H1 (cell line): Measurements from ENCODE around the gene TMIGD2. TPM values are rescaled to one million over a fixed set of nuclear protein-coding genes. Genes with fewer than 3 reads are reported as not detected.

ENCODE experiments used
- CTCF ChIA-PET: fragments of 300-600 bp; sonication (Branson Sonifier 250); formaldehyde crosslinking; loops from one replicate; lab custom pipeline; 2021; ENCODE audit not compliant: partially characterized antibody; lab: Charles Lee
- POLR2A ChIA-PET: fragments of 300-600 bp; sonication (Branson Sonifier 250); formaldehyde crosslinking; loops from one replicate; lab custom pipeline; 2021; ENCODE audit warnings: inconsistent platforms; ENCODE audit not compliant: partially characterized antibody; lab: Charles Lee
- DNase-seq, 2 experiments: peaks; one replicate each; pipeline versions ENCODE4 v3.0.0 to v3.0.0-alpha.2; 2010 to 2022; ENCODE audit warnings: low spot score in 2 of 2, low read depth in 1 of 2, mixed read lengths in 1 of 2
- FAIRE-seq: peaks from 2 replicates; lab custom pipeline; 2011; peaks lifted over from hg19 to GRCh38; lab: Jason Lieb, UNC
- H2AFZ ChIP-seq: 2 replicates; pipeline ENCODE4 v1.8.1; 2012; ENCODE audit warnings: low read length, inconsistent platforms
- H2AK5ac ChIP-seq: 2 replicates; pipeline ENCODE4 v1.6.1; 2013; ENCODE audit warnings: low read depth, low read length
- H2BK120ac ChIP-seq: replicated peaks from 2 replicates; pipeline ENCODE3; 2013; ENCODE audit warnings: low read depth, low read length, inconsistent platforms
- H2BK12ac ChIP-seq: 2 replicates; pipeline ENCODE4 v1.6.1; 2013; ENCODE audit warnings: low read depth, low read length
- H2BK15ac ChIP-seq: 2 replicates; pipeline ENCODE4 v1.6.1; 2013; ENCODE audit warnings: low read length
- H2BK20ac ChIP-seq: 2 replicates; pipeline ENCODE4 v1.6.1; 2013; ENCODE audit warnings: low read length
- H2BK5ac ChIP-seq: 2 replicates; pipeline ENCODE4 v1.6.1; 2013; ENCODE audit warnings: low read depth, low read length
- H3K14ac ChIP-seq: 2 replicates; pipeline ENCODE4 v1.6.1; 2013; ENCODE audit warnings: inconsistent platforms; ENCODE audit not compliant: insufficient read length
- H3K18ac ChIP-seq: 2 replicates; pipeline ENCODE4 v1.6.1; 2013; ENCODE audit warnings: low read length; ENCODE audit errors: extremely low read depth
- H3K23ac ChIP-seq: 2 replicates; pipeline ENCODE4 v1.6.1; 2013; ENCODE audit warnings: inconsistent platforms; ENCODE audit not compliant: insufficient read length
- H3K23me2 ChIP-seq: 2 replicates; pipeline ENCODE4 v1.6.1; 2013; ENCODE audit warnings: low read depth, low read length
- H3K27ac ChIP-seq: 2 replicates; pipeline ENCODE4 v1.6.1; 2011; ENCODE audit warnings: low read depth, low read length, inconsistent platforms
- H3K27me3 ChIP-seq, 4 experiments: replicated peaks in 1 of 4; 1 replicate in 1 of 4; 2 replicates in 3 of 4; pipeline versions ENCODE4 v1.6.1 to v1.8.1; 2011 to 2013; ENCODE audit warnings: low read length in 3 of 4, mild to moderate bottlenecking in 3 of 4, inconsistent platforms in 2 of 4, mixed read lengths in 2 of 4, moderate library complexity in 1 of 4; ENCODE audit not compliant: control insufficient read depth in 3 of 4, insufficient read depth in 3 of 4; ENCODE audit errors: extremely low read depth in 1 of 4
- H3K36me3 ChIP-seq, 4 experiments: 2 replicates each; pipeline versions ENCODE4 v1.6.1 to v1.8.1; 2011 to 2013; ENCODE audit warnings: mild to moderate bottlenecking in 4 of 4, low read length in 3 of 4, moderate library complexity in 2 of 4, control low read depth in 1 of 4, inconsistent platforms in 1 of 4; ENCODE audit not compliant: insufficient read depth in 4 of 4, control insufficient read depth in 2 of 4
- H3K4ac ChIP-seq: replicated peaks from 2 replicates; pipeline ENCODE3; 2013; ENCODE audit warnings: low read length, low read depth, mixed read lengths, inconsistent platforms; ENCODE audit not compliant: insufficient read length
- H3K4me1 ChIP-seq, 4 experiments: replicated peaks in 1 of 4; 1 replicate in 1 of 4; 2 replicates in 3 of 4; pipeline versions ENCODE4 v1.6.1 to v1.8.1; 2011 to 2013; ENCODE audit warnings: low read length in 3 of 4, inconsistent platforms in 2 of 4, mixed read lengths in 1 of 4; ENCODE audit not compliant: insufficient read depth in 4 of 4, control insufficient read depth in 3 of 4
- H3K4me2 ChIP-seq, 2 experiments: 2 replicates each; pipeline versions ENCODE4 v1.6.1 to v1.8.1; 2011 to 2013; ENCODE audit warnings: low read depth in 2 of 2, low read length in 2 of 2, control low read depth in 1 of 2, inconsistent platforms in 1 of 2, mild to moderate bottlenecking in 1 of 2; ENCODE audit not compliant: insufficient read depth in 1 of 2
- H3K4me3 ChIP-seq, 4 experiments: fragments of 200-600, 300-600 bp in 1 of 4; sonication (generic), shearing (Covaris generic), sonication (Bioruptor Twin) in 1 of 4; 2 replicates each; pipeline versions ENCODE4 v1.5.1 to v1.8.1; 2011 to 2016; ENCODE audit warnings: low read length in 4 of 4, low read depth in 3 of 4, control low read depth in 2 of 4, inconsistent platforms in 2 of 4, mild to moderate bottlenecking in 2 of 4, mixed read lengths in 1 of 4, moderate library complexity in 1 of 4; ENCODE audit not compliant: insufficient read depth in 2 of 4; ENCODE audit errors: extremely low read depth in 1 of 4
- H3K56ac ChIP-seq: replicated peaks from 2 replicates; pipeline ENCODE3; 2013; ENCODE audit warnings: low read depth, mild to moderate bottlenecking, mixed read lengths, low read length, inconsistent platforms; ENCODE audit not compliant: insufficient read length
- H3K79me1 ChIP-seq: 2 replicates; pipeline ENCODE4 v1.6.1; 2013; ENCODE audit warnings: low read depth, low read length, control low read depth
- H3K79me2 ChIP-seq, 2 experiments: 2 replicates each; pipeline versions ENCODE4 v1.6.1 to v1.8.1; 2012 to 2013; ENCODE audit warnings: low read length in 2 of 2, mild to moderate bottlenecking in 2 of 2, inconsistent platforms in 1 of 2; ENCODE audit not compliant: insufficient read depth in 2 of 2, control insufficient read depth in 1 of 2
- H3K9ac ChIP-seq, 4 experiments: replicated peaks in 1 of 4; 1 replicate in 1 of 4; 2 replicates in 3 of 4; pipeline versions ENCODE4 v1.6.1 to v1.8.1; 2011 to 2013; ENCODE audit warnings: low read depth in 3 of 4, low read length in 3 of 4, control low read depth in 2 of 4, mild to moderate bottlenecking in 2 of 4, moderate library complexity in 2 of 4, inconsistent platforms in 1 of 4; ENCODE audit errors: extremely low read depth in 1 of 4
- H3K9me3 ChIP-seq, 2 experiments: 2 replicates each; pipeline versions ENCODE4 v1.6.1 to v1.8.1; 2012 to 2013; ENCODE audit warnings: mild to moderate bottlenecking in 2 of 2, moderate library complexity in 2 of 2, control low read depth in 1 of 2, inconsistent platforms in 1 of 2, low read depth in 1 of 2, low read length in 1 of 2, mixed read lengths in 1 of 2; ENCODE audit not compliant: insufficient read depth in 2 of 2
- H4K20me1 ChIP-seq, 2 experiments: replicated peaks in 1 of 2; 2 replicates each; pipeline versions ENCODE3 to v1.8.1; 2011 to 2013; ENCODE audit warnings: inconsistent platforms in 2 of 2, low read length in 2 of 2, mild to moderate bottlenecking in 1 of 2; ENCODE audit not compliant: insufficient read depth in 2 of 2, control insufficient read depth in 1 of 2
- H4K5ac ChIP-seq: 2 replicates; pipeline ENCODE4 v1.6.1; 2013; ENCODE audit warnings: low read length, low read depth, mixed read lengths, inconsistent platforms; ENCODE audit not compliant: insufficient read length
- H4K8ac ChIP-seq: 2 replicates; pipeline ENCODE4 v1.8.0; 2013; ENCODE audit warnings: mild to moderate bottlenecking, moderate library complexity, low read length, inconsistent platforms; ENCODE audit not compliant: insufficient read depth; ENCODE audit errors: extremely low read depth
- H4K91ac ChIP-seq: replicated peaks from 2 replicates; pipeline ENCODE3; 2013; ENCODE audit warnings: low read length, mixed read lengths, inconsistent platforms; ENCODE audit not compliant: insufficient read length
- BRCA1 ChIP-seq: IDR thresholded peaks from 2 replicates; pipeline ENCODE4 v1.6.1; 2012; ENCODE audit warnings: low read depth, low read length, improper control_type of control experiment
- CHD2 ChIP-seq: IDR thresholded peaks from 2 replicates; pipeline ENCODE4 v1.6.1; 2012; ENCODE audit warnings: low read length, improper control_type of control experiment
- KDM1A ChIP-seq: fragments of 200-600, 300-600 bp; sonication (generic); IDR thresholded peaks from 2 replicates; pipeline ENCODE4 v1.7.1; 2016; ENCODE audit warnings: mild to moderate bottlenecking, low read length, borderline replicate concordance
- SAP30 ChIP-seq: fragments of 300-600 bp; sonication (generic); IDR thresholded peaks from 2 replicates; pipeline ENCODE4 v1.7.1; 2012; ENCODE audit warnings: low read length, moderate library complexity, mild to moderate bottlenecking, inconsistent platforms; ENCODE audit not compliant: insufficient read depth, insufficient replicate concordance
- SIN3A ChIP-seq, 2 experiments: IDR thresholded peaks in 1 of 2; conservative IDR thresholded peaks in 1 of 2; 2 replicates each; pipeline ENCODE4 v1.6.1; 2011 to 2012; ENCODE audit warnings: low read length in 2 of 2, improper control_type of control experiment in 1 of 2, low read depth in 1 of 2, mild to moderate bottlenecking in 1 of 2
- SP1 ChIP-seq: IDR thresholded peaks from 2 replicates; pipeline ENCODE4 v1.6.1; 2011; ENCODE audit warnings: low read depth, low read length
- WGBS, 2 experiments: shearing (Covaris generic) in 1 of 2; methylation state at CpG; one replicate each; pipeline versions ENCODE4 v1.1.6 to v1.1.7; 2013 to 2015; ENCODE audit warnings: low lambda C conversion rate in 2 of 2, mixed read lengths in 2 of 2, inconsistent platforms in 1 of 2, low coverage in 1 of 2, missing lambda C conversion rate in 1 of 2; ENCODE audit not compliant: insufficient replicate concordance in 2 of 2, insufficient coverage in 1 of 2, insufficient read length in 1 of 2; ENCODE audit errors: extremely low coverage in 1 of 2, missing lambda C conversion rate in 1 of 2; 5-methylcytosine and 5-hydroxymethylcytosine counted together
- polyA plus RNA-seq, 7 experiments: library from polyadenylated mRNA; depleted of rRNA in 3 of 7; stranded (reverse) in 5 of 7; unstranded in 2 of 7; fragments of >200 nt in 5 of 7; fragments of 200-250 nt in 2 of 7; gene quantifications; 1 replicate in 5 of 7; 2 replicates in 1 of 7; 4 replicates in 1 of 7; pipeline versions ENCODE4 v1.2.1 to v1.2.3, GENCODE V29; 2011 to 2013; ENCODE audit warnings: missing spikeins in 2 of 7, mixed read lengths in 2 of 7
- total RNA-seq: library from RNA; stranded (reverse); fragmentation: NEBNext Ultra II Directional; extraction: Animal tissue kit (Norgen Biotek cat#: 25700); gene quantifications from 2 replicates; pipeline ENCODE4 v1.2.1, GENCODE V29; 2021

TMIGD2 gene
- total and polyA plus RNA-seq, 2 of the 8 experiments (the other 6 are each of a cell fraction or from before 2014, with no cell fraction given): 0.39 to 0.41 TPM

- Histone ChIP-seq H3K4me1 (peaks cover 0 to 10% (median 1%) of the 10 kb centered on the region in 4 experiments; a peak in 4 of 7 replicates), H3K27me3 (no peaks in the 10 kb centered on the region), H4K20me1 (no peaks in the 10 kb centered on the region), H2BK12ac (no peak overlapping the region), H3K23me2 (no peaks in the 10 kb centered on the region), H4K5ac (no peak overlapping the region), H3K18ac (no peak overlapping the region), H3K56ac (no peak overlapping the region), H3K14ac (no peak overlapping the region), H2BK5ac (no peak overlapping the region), H3K9me3 (no peaks in the 10 kb centered on the region), H3K4me2 (no peak overlapping the region), H2BK15ac (no peak overlapping the region), H3K9ac (no peak overlapping the region), H2BK120ac (no peak overlapping the region), H3K79me1 (no peaks in the 10 kb centered on the region), H3K23ac (no peak overlapping the region), H4K8ac (no peak overlapping the region; the same call in 1 of the 2 replicates), H2AFZ (no peak overlapping the region), H2BK20ac (no peak overlapping the region), H3K4me3 (no peak overlapping the region), H3K36me3 (no peaks in the 10 kb centered on the region), H2AK5ac (no peak overlapping the region), H3K79me2 (no peaks in the 10 kb centered on the region), H3K4ac (no peak overlapping the region), H4K91ac (no peak overlapping the region), H3K27ac (no peak overlapping the region)
- POLR2A ChIA-PET: interaction anchor here (0.6 to 1.4 kb wide), 6 partner anchors 12 to 144 kb away, joined by 3 to 6 read pairs (median 3); no protein-coding TSS in a partner anchor
- 66% methylated on average over 14 of the region's 14 CpGs; no CpG with 5 or more reads in 1 of the 2 experiments for WGBS, 2 experiments
- FAIRE-seq (no peak), DNase-seq (no peak)
- CTCF ChIA-PET: interaction anchor here (0.8 to 4.9 kb wide), 11 partner anchors 8 to 229 kb away, joined by 3 to 47 read pairs (median 3); partner anchors contain the start of gene MPND
- no peak for TF ChIP-seq CHD2
- no peak for TF ChIP-seq SP1
- TF ChIP-seq KDM1A: peak; percentile 96
- TF ChIP-seq BRCA1: no peak
- no peak for TF ChIP-seq SAP30
- 0 out of 4 replicates have a peak, but pooled peaks of 1 of the 2 experiments have one; percentile 6 for TF ChIP-seq SIN3A (conservative IDR thresholded peaks at IDR 0.05 in 1 of 2, IDR thresholded peaks at IDR 0.05 in 1 of 2; ENCODE audit: low read depth in 1 of 2, low read length in 2 of 2)
Observed at GRCh38 chr19:4295972-4296771, 6.0 kb downstream of the TMIGD2 start.
